Measurements from ENCODE around the gene SPON1.

DNA sequence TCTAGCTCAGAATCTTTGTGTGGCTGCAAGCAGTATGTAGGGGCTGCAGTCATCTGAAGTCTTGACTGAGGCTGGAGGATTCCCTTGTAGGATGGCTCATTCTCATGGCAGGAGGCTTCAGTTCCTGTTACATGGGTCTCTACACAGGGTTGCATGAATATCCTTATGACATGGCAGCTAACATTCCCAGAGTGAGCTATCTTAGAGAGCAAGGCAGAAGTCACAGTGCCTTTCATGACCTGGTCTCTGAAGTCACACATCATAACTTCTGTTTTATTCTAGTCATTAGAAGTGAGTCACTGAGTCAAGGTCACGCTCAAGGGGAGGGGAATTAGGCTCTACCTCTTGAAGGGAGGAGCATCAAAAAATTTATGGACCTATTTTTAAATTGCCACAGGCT, 10.3 kb upstream of the SPON1 start:
- TF ChIP-seq CTCF (IDR thresholded peaks at IDR 0.05) (no peak), POLR2AphosphoS5 (IDR thresholded peaks at IDR 0.05) (no peak), POLR2A (IDR thresholded peaks at IDR 0.05) (no peak)
